GM19023 (cell line): ENCODE results near the gene NT5C1A.

Experiments used
- ATAC-seq: cut with Tn5 transposase; IDR thresholded peaks from one replicate; pipeline ENCODE4 v1.9.1; 2021; ENCODE audit warnings: mild to moderate bottlenecking, moderate library complexity; ENCODE audit not compliant: unreplicated experiment

The NT5C1A gene

GRCh38 chr1:39663559-39663958 is 8.3 kb downstream of the NT5C1A start:
- ATAC-seq = no peak

- ATAC-seq = no peak
Measured at GRCh38 chr1:39662861-39663260, 9.0 kb downstream of the NT5C1A start.

- ATAC-seq = no peak
Measured at GRCh38 chr1:39659538-39659937, 12.4 kb downstream of the NT5C1A start.

DNA sequence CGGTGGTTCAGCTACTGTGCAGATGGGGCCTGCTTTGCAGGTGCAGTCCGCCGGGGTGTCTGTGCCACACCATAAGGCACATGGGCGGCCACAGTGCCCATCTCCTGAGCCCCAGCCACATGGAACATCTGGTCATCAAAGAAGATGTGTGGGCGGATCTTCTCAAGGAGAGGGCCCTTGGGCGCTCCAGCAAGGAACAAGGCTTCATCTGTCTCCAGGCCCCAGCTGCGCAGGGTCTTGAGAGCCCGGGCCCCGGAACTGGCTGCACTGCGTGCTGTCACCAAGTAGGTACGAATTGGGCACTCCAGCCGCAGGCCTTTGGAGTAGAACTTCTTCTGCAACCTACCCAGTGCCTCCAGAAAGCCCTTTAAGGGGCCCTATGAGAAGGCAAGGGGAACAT is 12.8 kb downstream of the NT5C1A start:
- no peak for ATAC-seq

GRCh38 chr1:39657923-39658485 is 13.9 kb downstream of the NT5C1A start:
- ATAC-seq = no peak

- ATAC-seq = no peak
Measured at GRCh38 chr1:39657402-39657801, 14.5 kb downstream of the NT5C1A start.

- ATAC-seq = no peak
Measured at GRCh38 chr1:39656391-39656790, 15.5 kb downstream of the NT5C1A start.

DNA sequence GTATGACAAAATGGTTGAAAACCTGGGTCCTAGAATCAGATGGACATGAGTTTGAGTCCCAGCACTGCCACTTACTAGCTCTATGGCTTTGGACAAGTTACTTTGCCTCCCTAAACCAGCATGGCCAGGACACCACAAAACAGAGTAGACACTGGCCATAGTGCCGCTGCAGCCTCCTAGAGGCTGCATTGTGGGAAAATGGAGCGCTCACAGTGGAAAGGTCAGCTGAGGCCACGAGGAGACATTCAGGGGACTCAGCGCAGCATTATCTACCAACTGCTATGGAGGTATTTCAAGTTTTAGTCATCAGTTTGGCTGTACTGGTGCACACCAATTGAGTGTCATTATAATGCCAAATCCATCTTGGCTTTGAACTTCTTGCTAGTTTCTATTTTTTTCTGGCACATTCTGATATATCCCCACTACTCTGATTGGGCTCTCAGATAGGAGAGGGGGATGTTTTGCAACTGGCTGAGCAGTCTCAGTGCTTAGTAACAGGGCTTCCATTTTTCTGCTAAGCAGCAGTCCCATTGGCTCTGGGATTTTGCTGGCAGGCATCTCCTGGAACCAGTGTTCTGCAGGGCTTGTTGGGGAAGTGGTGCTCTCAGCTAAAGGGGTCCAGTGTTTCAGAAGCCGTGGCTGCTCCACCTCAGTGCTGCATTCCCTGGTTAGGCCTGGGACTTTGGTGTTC is 16.2 kb downstream of the NT5C1A start:
- ATAC-seq = no peak

DNA sequence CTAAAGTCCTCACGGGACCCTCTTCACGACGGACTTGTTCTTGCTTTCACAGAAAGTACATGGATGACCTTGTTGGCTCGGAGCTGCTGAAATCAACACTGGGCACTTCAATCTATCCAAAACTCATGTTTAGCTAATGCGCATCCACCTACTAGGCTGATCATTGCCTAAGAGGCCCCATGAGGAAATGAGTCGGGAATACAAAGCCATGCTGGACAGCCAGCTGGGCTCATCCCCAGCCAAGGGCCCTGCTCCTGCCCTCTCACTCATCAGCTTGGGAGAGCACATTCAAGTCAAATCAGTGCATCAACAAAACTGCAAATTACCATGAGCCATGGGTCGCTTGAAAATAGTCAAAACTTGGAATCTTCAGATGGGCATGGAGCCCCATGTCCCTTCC is 17.6 kb downstream of the NT5C1A start:
- ATAC-seq = no peak

- no peak for ATAC-seq
Measured at GRCh38 chr1:39653546-39654031, 18.3 kb downstream of the NT5C1A start.

- no peak for ATAC-seq
Measured at GRCh38 chr1:39652554-39652953, 19.4 kb downstream of the NT5C1A start.

DNA sequence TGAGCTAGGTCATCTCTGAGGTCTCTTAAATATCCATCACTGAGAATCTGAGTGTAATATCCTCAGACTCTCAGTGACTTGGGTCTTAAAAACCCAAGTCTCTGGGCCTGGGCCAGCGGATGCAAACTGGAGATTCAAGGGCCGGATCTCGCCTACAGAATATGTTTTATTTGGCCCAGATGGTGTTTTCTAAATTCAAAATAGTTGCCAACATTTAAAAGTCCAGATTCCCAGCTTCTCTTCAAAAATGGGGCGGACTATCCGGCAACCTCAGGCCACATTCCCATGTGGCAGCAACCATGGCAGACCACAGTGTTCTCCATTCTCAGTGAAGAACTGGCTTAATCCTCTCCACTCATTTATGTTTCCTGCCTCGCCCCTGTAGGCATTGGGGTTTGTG is 19.8 kb downstream of the NT5C1A start:
- no peak for ATAC-seq

- no peak for ATAC-seq
Measured at GRCh38 chr1:39650431-39650830, 21.5 kb downstream of the NT5C1A start.

GRCh38 chr1:39649636-39650185 is 22.2 kb downstream of the NT5C1A start:
- ATAC-seq = no peak

- ATAC-seq = no peak
Measured at GRCh38 chr1:39648496-39648895, 23.4 kb downstream of the NT5C1A start.

GRCh38 chr1:39647247-39647646 is 24.7 kb downstream of the NT5C1A start:
- no peak for ATAC-seq

GRCh38 chr1:39646232-39647081 is 25.4 kb downstream of the NT5C1A start:
- ATAC-seq = no peak

DNA sequence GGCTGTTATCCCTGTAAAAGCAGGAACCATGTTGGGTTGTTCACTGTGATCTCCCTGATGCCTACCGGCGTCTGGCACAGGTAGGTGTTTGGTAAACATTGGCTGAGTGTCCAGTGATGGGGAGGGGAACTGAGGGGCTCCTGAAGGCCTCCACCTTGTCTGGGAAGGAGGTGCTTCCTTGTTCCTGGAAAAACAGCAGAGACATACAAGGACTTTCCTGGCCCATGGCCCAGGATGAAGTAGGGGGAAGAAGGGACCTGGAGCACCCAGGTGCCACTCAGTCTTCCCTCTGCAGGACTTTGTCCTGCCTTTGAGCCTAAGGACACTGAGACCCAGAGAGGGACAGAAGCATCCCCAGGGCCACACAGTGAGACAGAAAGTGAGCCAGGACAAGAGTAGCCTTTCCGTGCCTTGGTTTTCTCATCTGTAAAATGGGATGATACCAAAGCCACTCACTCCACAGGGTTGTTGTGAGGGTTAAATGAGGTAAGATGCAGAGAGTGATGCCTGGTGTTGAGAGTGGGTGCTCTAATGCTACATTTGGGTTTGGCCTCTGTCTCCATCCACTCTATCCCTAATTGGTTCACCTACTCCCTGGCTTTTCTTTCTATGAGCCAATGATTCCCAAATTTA is 26.4 kb downstream of the NT5C1A start:
- ATAC-seq = no peak

DNA sequence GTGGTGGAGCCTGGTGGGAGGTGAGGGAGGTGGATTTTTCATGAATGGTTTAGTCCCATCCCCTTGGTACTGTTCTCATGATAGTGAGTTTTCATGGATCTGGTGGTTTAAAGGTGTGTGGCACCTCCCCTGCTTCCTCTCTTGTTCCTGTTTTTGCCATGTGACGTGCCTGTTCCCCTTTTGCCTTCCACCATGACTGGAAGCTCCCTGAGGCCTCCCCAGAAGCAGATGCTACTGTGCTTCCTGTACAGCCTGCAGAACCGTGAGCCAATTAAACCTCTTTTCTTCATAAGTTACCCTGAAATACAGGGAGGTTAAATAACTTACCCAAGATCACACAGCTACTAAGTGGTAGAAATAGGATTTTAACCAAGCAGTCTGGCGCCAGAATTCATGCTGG is 28.2 kb downstream of the NT5C1A start:
- ATAC-seq = no peak

DNA sequence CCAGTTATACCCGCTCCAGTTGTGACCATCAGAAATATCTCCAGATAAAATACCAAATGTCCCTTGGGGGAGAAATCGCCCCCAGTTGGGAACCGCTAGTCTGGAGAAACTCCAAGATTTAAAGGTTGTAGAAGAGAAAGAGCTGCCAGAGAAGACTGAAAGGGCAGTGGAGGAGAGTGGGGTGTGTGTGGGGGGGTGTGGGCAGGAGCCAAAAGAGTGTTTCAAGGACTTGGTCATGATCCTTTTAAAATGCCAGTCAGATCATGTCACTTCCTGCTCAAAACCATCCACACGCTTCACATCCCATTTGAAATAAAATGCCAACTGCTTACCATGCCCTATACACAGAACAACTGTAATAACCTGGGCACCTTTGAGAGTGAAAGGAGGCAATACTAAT is 29.1 kb downstream of the NT5C1A start:
- ATAC-seq = no peak

DNA sequence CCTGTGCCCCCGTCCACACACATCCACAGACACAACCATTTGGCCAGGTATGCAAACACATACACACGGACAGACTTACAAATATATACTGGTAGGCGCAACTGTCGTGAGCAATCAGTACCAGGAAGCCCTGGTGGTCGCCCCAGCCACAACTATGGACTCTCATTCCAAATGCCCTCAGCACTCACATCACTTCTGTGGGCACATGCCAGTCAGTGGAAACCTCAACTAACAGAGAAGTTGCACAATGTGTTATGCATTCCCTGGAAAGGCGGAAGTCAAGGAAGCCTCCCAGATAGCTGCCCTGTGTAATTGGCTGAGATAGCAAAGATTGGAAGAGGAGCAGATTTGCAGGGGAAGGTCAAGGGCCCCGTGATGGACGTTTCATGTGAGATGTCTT is 31.0 kb downstream of the NT5C1A start:
- ATAC-seq = no peak
